ENCODE measurements around the gene TPRN. TPM values are rescaled to one million over a fixed set of nuclear protein-coding genes. Genes with fewer than 3 reads are reported as not detected.

Gene TPRN
- total and polyA plus RNA-seq, 2 of the 4 experiments (the other 2 are of a cell fraction) = 1.8 to 5.3 TPM

GRCh38 chr9:137231372-137232039, 31.0 kb upstream of the TPRN start:
- Histone ChIP-seq H3K4me2 (ENCODE audit: low read depth, low read length) (no peak overlapping the region), H3K4me1 (ENCODE audit: control insufficient read depth, insufficient read depth, low read length) (peaks cover 2% of the 10 kb centered on the region; the same call in 1 of the 2 replicates), H2BK20ac (ENCODE audit: low read depth, low read length) (no peak overlapping the region), H3K56ac (ENCODE audit: extremely low read depth, insufficient read depth, low read length) (no peak overlapping the region), H4K8ac (ENCODE audit: low read depth in 2 of 2, low read length in 2 of 2) (no peak overlapping the region), H4K5ac (ENCODE audit: low read depth, low read length) (no peak overlapping the region), H4K20me1 (ENCODE audit: insufficient read depth, low read length) (peaks cover under 1% of the 10 kb centered on the region; the same call in 1 of the 2 replicates), H3K36me3 (ENCODE audit: control insufficient read depth, insufficient read depth, low read length) (no peaks in the 10 kb centered on the region), H3K4ac (ENCODE audit: low read depth, low read length) (no peak overlapping the region), H3K18ac (ENCODE audit: low read depth, low read length) (no peak overlapping the region), H2BK120ac (ENCODE audit: low read depth, low read length) (no peak overlapping the region), H3K9me3 (ENCODE audit: control insufficient read depth, insufficient read depth, low read length) (no peaks in the 10 kb centered on the region), H3K9ac (ENCODE audit: low read depth, low read length) (no peak overlapping the region), H3K23ac (ENCODE audit: low read depth, low read length) (no peak overlapping the region), H2BK5ac (ENCODE audit: low read depth, low read length, poor library complexity, severe bottlenecking) (no peak overlapping the region), H3K27ac (ENCODE audit: insufficient read depth, low read length) (no peak overlapping the region), H3K4me3 (ENCODE audit: insufficient read depth, low read depth, low read length) (no peak overlapping the region), H2AK9ac (replicated peaks; ENCODE audit: low read depth, low read length, poor library complexity) (no peak overlapping the region), H3K9me1 (ENCODE audit: insufficient read depth, low read length) (no peaks in the 10 kb centered on the region), H2AFZ (replicated peaks; ENCODE audit: low read length, poor library complexity) (no peak overlapping the region), H2BK15ac (ENCODE audit: low read depth, low read length) (no peak overlapping the region), H2AK5ac (ENCODE audit: low read depth, low read length) (no peak overlapping the region), H3K79me1 (ENCODE audit: low read depth in 1 of 2, low read length in 2 of 2) (0 out of 4 replicates have a peak, but pooled peaks cover 0 to under 1% of the 10 kb centered on the region in 2 experiments), H3K14ac (replicated peaks; ENCODE audit: low read depth, low read length) (no peak overlapping the region), H3K27me3 (ENCODE audit: control insufficient read depth, insufficient read depth, low read length) (peaks cover 1% of the 10 kb centered on the region; the same call in 1 of the 2 replicates), H4K91ac (ENCODE audit: insufficient read depth, low read depth, low read length) (no peak overlapping the region)
- 83% methylated on average over 5 of the region's 23 CpGs; no CpG with 5 or more reads in 1 of the 2 experiments for WGBS, 2 experiments (ENCODE audit: extremely low coverage in 2 of 2, insufficient read length in 1 of 2)
- intact Hi-C loops (cut with micrococcal nuclease) = no loop called here
- DNase-seq = no peak
- ATAC-seq (ENCODE audit: low read depth) = no peak
- in situ Hi-C loops (cut with MboI; ENCODE audit: low sequenced_read_pairs) = no loop called here
- ChIA-PET POLR2A (ENCODE audit: unreplicated experiment) (interaction anchor here (0.6 kb wide), 1 partner anchor 30 kb away, joined by 16 read pairs; no protein-coding TSS in a partner anchor), CTCF (no interaction called here)
- dilution Hi-C loops (cut with HindIII; ENCODE audit: low sequenced_read_pairs, unreplicated experiment) = no loop called here
- BruUV-seq (replicated peaks) = no TSS peak
- TF ChIP-seq ELK1 (IDR thresholded peaks at IDR 0.05; ENCODE audit: borderline replicate concordance, low read depth, low read length) (no peak), BHLHE40 (IDR thresholded peaks at IDR 0.05; ENCODE audit: low read depth, low read length) (no peak), FOS (IDR thresholded peaks at IDR 0.05; ENCODE audit: low read depth, low read length) (no peak), RCOR1 (IDR thresholded peaks at IDR 0.05; ENCODE audit: insufficient replicate concordance, low read length) (no peak), NFE2L2 (IDR thresholded peaks at IDR 0.05; ENCODE audit: low read depth, low read length) (no peak), MAZ (IDR thresholded peaks at IDR 0.05; ENCODE audit: borderline replicate concordance, low read depth, low read length) (no peak)
- TF ChIP-seq, protein P1, sequence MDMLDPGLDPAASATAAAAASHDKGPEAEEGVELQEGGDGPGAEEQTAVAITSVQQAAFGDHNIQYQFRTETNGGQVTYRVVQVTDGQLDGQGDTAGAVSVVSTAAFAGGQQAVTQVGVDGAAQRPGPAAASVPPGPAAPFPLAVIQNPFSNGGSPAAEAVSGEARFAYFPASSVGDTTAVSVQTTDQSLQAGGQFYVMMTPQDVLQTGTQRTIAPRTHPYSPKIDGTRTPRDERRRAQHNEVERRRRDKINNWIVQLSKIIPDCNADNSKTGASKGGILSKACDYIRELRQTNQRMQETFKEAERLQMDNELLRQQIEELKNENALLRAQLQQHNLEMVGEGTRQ (IDR thresholded peaks at IDR 0.05; ENCODE audit: low read depth, low read length) = no peak
